ENCODE data around the gene TRIM60.

Gene TRIM60

GRCh38 chr4:165085946-165086345 lies 54.1 kb downstream of the TRIM60 start:
- no peak overlapping the region for H3K4me3 ChIP-seq (ENCODE audit: low read depth, low read length)
- no peak for DNase-seq (ENCODE audit: low read depth)
- no peak for TF ChIP-seq CTCF (IDR thresholded peaks at IDR 0.05; ENCODE audit: low read depth, low read length, missing control alignments)

GRCh38 chr4:165088366-165088765 lies 56.6 kb downstream of the TRIM60 start:
- DNase-seq (ENCODE audit: low read depth) = no peak
- H3K4me3 ChIP-seq (ENCODE audit: low read depth, low read length) = no peak overlapping the region
- no peak for TF ChIP-seq CTCF (IDR thresholded peaks at IDR 0.05; ENCODE audit: low read depth, low read length, missing control alignments)

Measured in GM12864 (cell line).